GM12892 (cell line): ENCODE results near the gene NT5C.

Experiments
- POLR2A ChIP-seq: IDR thresholded peaks from 2 replicates; pipeline ENCODE4 v1.6.1; 2011; ENCODE audit warnings: low read depth, low read length, control low read depth
- POLR2AphosphoS5 ChIP-seq: IDR thresholded peaks from 2 replicates; pipeline ENCODE4 v1.6.1; 2011; ENCODE audit warnings: low read depth, low read length, control low read depth
- TAF1 ChIP-seq: IDR thresholded peaks from 2 replicates; pipeline ENCODE4 v1.6.1; 2011; ENCODE audit warnings: low read depth, mild to moderate bottlenecking, control low read depth, low read length, borderline replicate concordance

GRCh38 chr17:75084039-75084660 is 47.4 kb downstream of the NT5C start:
- TF ChIP-seq POLR2AphosphoS5 (no peak), POLR2A (no peak), TAF1 (no peak)
